T-helper 2 cell treated with Interferon-gamma antibody and Interleukin-4, amounts not matched to agents 5 μg/mL and 100 μg/mL, for 36 hours (primary cell): ENCODE measurements around the gene MAN2A2.
"Not testable (repeated sequence)": the region's sequence is repeated elsewhere in the genome, so short reads cannot be mapped to it uniquely, and the experiment has no call there.

Experiments used
- DNase-seq: peaks from one replicate; pipeline ENCODE4 v3.0.0; 2021; ENCODE audit warnings: low spot score
- H3K27ac Mint-ChIP-seq: one replicate; pipeline ENCODE4 v1.8.0; 2021; ENCODE audit warnings: mild to moderate bottlenecking, mixed read lengths
- H3K27me3 Mint-ChIP-seq: one replicate; pipeline ENCODE4 v1.8.0; 2021; ENCODE audit warnings: low read depth, mixed read lengths
- H3K36me3 Mint-ChIP-seq: one replicate; pipeline ENCODE4 v1.8.0; 2021; ENCODE audit warnings: low read depth, mixed read lengths
- H3K4me1 Mint-ChIP-seq: one replicate; pipeline ENCODE4 v1.8.0; 2021; ENCODE audit warnings: low read depth, mixed read lengths
- H3K4me3 Mint-ChIP-seq: one replicate; pipeline ENCODE4 v1.8.0; 2022; ENCODE audit warnings: mild to moderate bottlenecking, moderate library complexity, mixed read lengths
- H3K9me3 Mint-ChIP-seq: one replicate; pipeline ENCODE4 v1.8.0; 2021; ENCODE audit warnings: mixed read lengths

Gene MAN2A2

GRCh38 chr15:90895571-90896117, 7.5 kb upstream of the MAN2A2 start:
- Mint-ChIP-seq H3K4me3 (no peak overlapping the region), H3K27me3 (no peaks in the 10 kb centered on the region), H3K9me3 (no peaks in the 10 kb centered on the region), H3K36me3 (peaks cover 27% of the 10 kb centered on the region), H3K4me1 (peaks cover 5% of the 10 kb centered on the region), H3K27ac (peak overlapping the region; percentile 1)
- DNase-seq, result no peak

- peaks cover 21% of the 10 kb centered on the region for H3K36me3 Mint-ChIP-seq
- peaks cover 15% of the 10 kb centered on the region for H3K4me1 Mint-ChIP-seq
- not testable (repeated sequence) for H3K27me3 Mint-ChIP-seq, H3K27ac Mint-ChIP-seq, H3K4me3 Mint-ChIP-seq, H3K9me3 Mint-ChIP-seq, DNase-seq
Observed at GRCh38 chr15:90897131-90897655, 5.9 kb upstream of the MAN2A2 start.

- peak overlapping the region; percentile 85 for H3K4me3 Mint-ChIP-seq
- peak overlapping the region; percentile 88 for H3K27ac Mint-ChIP-seq
- H3K9me3 Mint-ChIP-seq, result no peaks in the 10 kb centered on the region
- H3K4me1 Mint-ChIP-seq, result peaks cover 31% of the 10 kb centered on the region
- H3K27me3 Mint-ChIP-seq, result no peaks in the 10 kb centered on the region
- peaks cover 19% of the 10 kb centered on the region for H3K36me3 Mint-ChIP-seq
- DNase-seq, result no peak
Observed at GRCh38 chr15:90901175-90902039, 1.7 kb upstream of the MAN2A2 start.

- H3K27ac Mint-ChIP-seq, result peak overlapping the region; percentile 88
- H3K27me3 Mint-ChIP-seq, result no peaks in the 10 kb centered on the region
- H3K36me3 Mint-ChIP-seq, result peaks cover 22% of the 10 kb centered on the region
- H3K4me3 Mint-ChIP-seq, result peak overlapping the region; percentile 85
- H3K9me3 Mint-ChIP-seq, result no peaks in the 10 kb centered on the region
- DNase-seq, result peak; percentile 79
- H3K4me1 Mint-ChIP-seq, result peaks cover 29% of the 10 kb centered on the region
Observed at GRCh38 chr15:90902040-90902839, 862 bp upstream of the MAN2A2 start.

GRCh38 chr15:90903733-90904536, 833 bp downstream of the MAN2A2 start:
- Mint-ChIP-seq H3K27me3 (no peaks in the 10 kb centered on the region), H3K36me3 (peaks cover 31% of the 10 kb centered on the region), H3K4me1 (peaks cover 29% of the 10 kb centered on the region), H3K4me3 (peak overlapping the region; percentile 89), H3K9me3 (no peaks in the 10 kb centered on the region), H3K27ac (peak overlapping the region; percentile 85)
- no peak for DNase-seq

GRCh38 chr15:90904746-90905145, 1.6 kb downstream of the MAN2A2 start:
- H3K4me3 Mint-ChIP-seq, result peak overlapping the region; percentile 18
- no peaks in the 10 kb centered on the region for H3K9me3 Mint-ChIP-seq
- H3K36me3 Mint-ChIP-seq, result peaks cover 34% of the 10 kb centered on the region
- DNase-seq, result no peak
- H3K27ac Mint-ChIP-seq, result no peak overlapping the region
- H3K4me1 Mint-ChIP-seq, result peaks cover 29% of the 10 kb centered on the region
- no peaks in the 10 kb centered on the region for H3K27me3 Mint-ChIP-seq

GRCh38 chr15:90905306-90906180, 2.4 kb downstream of the MAN2A2 start:
- Mint-ChIP-seq H3K9me3 (no peaks in the 10 kb centered on the region), H3K27ac (peak overlapping the region; percentile 41), H3K27me3 (no peaks in the 10 kb centered on the region), H3K4me1 (peaks cover 27% of the 10 kb centered on the region), H3K36me3 (peaks cover 42% of the 10 kb centered on the region), H3K4me3 (peak overlapping the region; percentile 43)
- no peak for DNase-seq

GRCh38 chr15:90906181-90906849, 3.2 kb downstream of the MAN2A2 start:
- peaks cover 44% of the 10 kb centered on the region for H3K36me3 Mint-ChIP-seq
- no peak overlapping the region for H3K4me3 Mint-ChIP-seq

GRCh38 chr15:90907051-90907660, 4.1 kb downstream of the MAN2A2 start:
- H3K4me1 Mint-ChIP-seq, result peaks cover 18% of the 10 kb centered on the region
- DNase-seq, result no peak
- no peak overlapping the region for H3K4me3 Mint-ChIP-seq
- no peaks in the 10 kb centered on the region for H3K27me3 Mint-ChIP-seq
- H3K36me3 Mint-ChIP-seq, result peaks cover 44% of the 10 kb centered on the region
- H3K9me3 Mint-ChIP-seq, result no peaks in the 10 kb centered on the region
- H3K27ac Mint-ChIP-seq, result no peak overlapping the region

More at GRCh38 chr15:90906181-90906849, 3.2 kb downstream of the MAN2A2 start:
- Mint-ChIP-seq H3K9me3 (no peaks in the 10 kb centered on the region), H3K4me1 (peaks cover 24% of the 10 kb centered on the region), H3K27me3 (no peaks in the 10 kb centered on the region), H3K27ac (peak overlapping the region; percentile 20)
- no peak for DNase-seq

- Mint-ChIP-seq H3K27ac (no peak overlapping the region), H3K4me3 (no peak overlapping the region), H3K4me1 (peaks cover 18% of the 10 kb centered on the region), H3K9me3 (no peaks in the 10 kb centered on the region), H3K27me3 (no peaks in the 10 kb centered on the region), H3K36me3 (peaks cover 48% of the 10 kb centered on the region)
- no peak for DNase-seq
Observed at GRCh38 chr15:90907838-90908507, 4.9 kb downstream of the MAN2A2 start.

GRCh38 chr15:90909449-90909848, 6.3 kb downstream of the MAN2A2 start:
- not testable (repeated sequence) for H3K4me3 Mint-ChIP-seq, H3K27ac Mint-ChIP-seq, H3K9me3 Mint-ChIP-seq, DNase-seq, H3K27me3 Mint-ChIP-seq
- peaks cover 59% of the 10 kb centered on the region for H3K36me3 Mint-ChIP-seq
- H3K4me1 Mint-ChIP-seq, result peaks cover 10% of the 10 kb centered on the region
